Measurements from ENCODE around the gene KCTD5.

KCTD5 gene

GRCh38 chr16:2701713-2702437 is 19.6 kb downstream of the KCTD5 start:
- H3K9me3 Mint-ChIP-seq: no peaks in the 10 kb centered on the region
- no peaks in the 10 kb centered on the region for H3K27me3 Mint-ChIP-seq (ENCODE audit: low read depth, poor library complexity)
- H3K36me3 Mint-ChIP-seq (ENCODE audit: low read depth): peaks cover 10% of the 10 kb centered on the region
- no peak overlapping the region for H3K27ac Mint-ChIP-seq
- TF ChIP-seq, protein P1, sequence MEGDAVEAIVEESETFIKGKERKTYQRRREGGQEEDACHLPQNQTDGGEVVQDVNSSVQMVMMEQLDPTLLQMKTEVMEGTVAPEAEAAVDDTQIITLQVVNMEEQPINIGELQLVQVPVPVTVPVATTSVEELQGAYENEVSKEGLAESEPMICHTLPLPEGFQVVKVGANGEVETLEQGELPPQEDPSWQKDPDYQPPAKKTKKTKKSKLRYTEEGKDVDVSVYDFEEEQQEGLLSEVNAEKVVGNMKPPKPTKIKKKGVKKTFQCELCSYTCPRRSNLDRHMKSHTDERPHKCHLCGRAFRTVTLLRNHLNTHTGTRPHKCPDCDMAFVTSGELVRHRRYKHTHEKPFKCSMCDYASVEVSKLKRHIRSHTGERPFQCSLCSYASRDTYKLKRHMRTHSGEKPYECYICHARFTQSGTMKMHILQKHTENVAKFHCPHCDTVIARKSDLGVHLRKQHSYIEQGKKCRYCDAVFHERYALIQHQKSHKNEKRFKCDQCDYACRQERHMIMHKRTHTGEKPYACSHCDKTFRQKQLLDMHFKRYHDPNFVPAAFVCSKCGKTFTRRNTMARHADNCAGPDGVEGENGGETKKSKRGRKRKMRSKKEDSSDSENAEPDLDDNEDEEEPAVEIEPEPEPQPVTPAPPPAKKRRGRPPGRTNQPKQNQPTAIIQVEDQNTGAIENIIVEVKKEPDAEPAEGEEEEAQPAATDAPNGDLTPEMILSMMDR (IDR thresholded peaks at IDR 0.05): no peak
- H3K4me3 Mint-ChIP-seq: no peak overlapping the region
- no peaks in the 10 kb centered on the region for H3K4me1 Mint-ChIP-seq
- no peak for DNase-seq

DNA sequence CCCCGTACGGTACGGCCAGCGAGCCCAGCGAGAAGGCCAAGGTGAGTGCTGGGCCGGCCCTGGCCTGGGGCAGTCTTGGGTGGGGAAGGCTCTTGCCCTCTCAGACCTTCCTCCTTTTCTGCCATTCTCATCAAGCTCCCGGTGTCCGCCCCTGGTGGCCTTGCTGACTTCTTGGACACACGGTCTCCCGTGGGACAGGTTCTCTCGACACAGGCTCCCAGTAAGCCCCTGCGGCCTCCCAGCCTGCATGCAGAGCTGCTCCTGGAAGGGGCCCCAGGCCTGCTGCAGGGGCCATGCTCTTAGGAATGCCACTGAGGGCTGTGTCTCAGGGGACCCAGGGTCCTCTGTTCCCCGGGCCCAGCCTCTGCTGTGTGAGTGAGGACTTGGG is 20.1 kb downstream of the KCTD5 start:
- H3K27me3 Mint-ChIP-seq (ENCODE audit: low read depth, poor library complexity): no peaks in the 10 kb centered on the region
- H3K4me1 Mint-ChIP-seq: no peaks in the 10 kb centered on the region
- no peak overlapping the region for H3K4me3 Mint-ChIP-seq
- H3K9me3 Mint-ChIP-seq: no peaks in the 10 kb centered on the region
- no peak overlapping the region for H3K27ac Mint-ChIP-seq
- peaks cover 6% of the 10 kb centered on the region for H3K36me3 Mint-ChIP-seq (ENCODE audit: low read depth)
- no peak for DNase-seq
- TF ChIP-seq, protein P1 (IDR thresholded peaks at IDR 0.05): no peak

GRCh38 chr16:2702871-2703745 is 20.8 kb downstream of the KCTD5 start:
- DNase-seq: no peak
- TF ChIP-seq, protein P1 (IDR thresholded peaks at IDR 0.05): no peak
- Mint-ChIP-seq H3K27me3 (ENCODE audit: low read depth, poor library complexity) (no peaks in the 10 kb centered on the region), H3K4me1 (no peaks in the 10 kb centered on the region), H3K36me3 (ENCODE audit: low read depth) (peaks cover 2% of the 10 kb centered on the region), H3K27ac (no peak overlapping the region), H3K4me3 (no peak overlapping the region), H3K9me3 (no peaks in the 10 kb centered on the region)

DNA sequence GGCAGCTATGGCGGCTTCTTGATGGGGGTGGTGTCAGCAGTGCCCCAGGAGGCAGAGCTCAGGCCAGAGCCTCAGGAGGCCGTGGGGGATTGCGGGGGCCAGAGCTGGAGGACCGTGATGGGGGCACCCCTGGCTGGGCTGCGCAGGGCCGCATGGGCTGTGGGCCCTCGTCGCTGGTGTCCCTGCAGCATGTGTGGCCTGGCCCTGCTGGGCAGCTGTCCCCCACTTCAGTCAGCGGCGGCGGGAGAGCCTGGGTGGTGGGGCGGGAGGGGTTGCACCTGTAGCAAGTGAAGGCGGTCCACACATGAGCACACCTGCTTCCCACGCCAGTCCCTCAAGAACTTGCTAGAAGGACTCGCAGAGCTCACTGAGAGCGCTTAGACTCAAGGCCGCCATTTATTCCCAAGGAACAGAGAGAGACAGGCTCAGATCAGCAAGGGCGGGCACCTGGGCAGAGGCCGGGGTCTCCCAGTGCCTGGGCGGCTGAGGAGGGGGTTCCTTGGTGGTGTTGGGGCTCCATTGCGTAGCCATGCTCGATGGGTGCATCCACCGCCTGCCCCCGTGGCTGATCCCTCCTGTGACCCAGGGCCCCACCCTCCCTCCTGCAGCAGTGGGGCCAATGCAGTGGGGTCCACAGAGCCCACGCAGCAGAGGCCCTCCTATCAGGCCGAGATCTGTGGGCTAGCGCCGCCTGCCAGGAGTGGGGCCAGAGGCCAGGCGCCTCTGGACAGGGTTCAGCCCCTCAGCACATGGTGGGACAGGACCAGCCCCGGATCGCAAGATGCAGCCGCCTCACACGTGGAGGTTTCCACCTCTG is 22.1 kb downstream of the KCTD5 start:
- TF ChIP-seq, protein P1 (IDR thresholded peaks at IDR 0.05): no peak
- Mint-ChIP-seq H3K4me3 (no peak overlapping the region), H3K36me3 (ENCODE audit: low read depth) (peaks cover 5% of the 10 kb centered on the region), H3K4me1 (no peaks in the 10 kb centered on the region), H3K27ac (no peak overlapping the region), H3K27me3 (ENCODE audit: low read depth, poor library complexity) (no peaks in the 10 kb centered on the region), H3K9me3 (no peaks in the 10 kb centered on the region)
- DNase-seq: no peak

- H3K27ac Mint-ChIP-seq: no peak overlapping the region
- peaks cover 5% of the 10 kb centered on the region for H3K36me3 Mint-ChIP-seq (ENCODE audit: low read depth)
- no peak overlapping the region for H3K4me3 Mint-ChIP-seq
- no peak for DNase-seq
- TF ChIP-seq, protein P1 (IDR thresholded peaks at IDR 0.05): no peak
- no peaks in the 10 kb centered on the region for H3K27me3 Mint-ChIP-seq (ENCODE audit: low read depth, poor library complexity)
- no peaks in the 10 kb centered on the region for H3K4me1 Mint-ChIP-seq
- H3K9me3 Mint-ChIP-seq: no peaks in the 10 kb centered on the region
Measured at GRCh38 chr16:2704983-2705275, 22.6 kb downstream of the KCTD5 start.

All from nephron progenitor cell (in vitro differentiated cells).